Esophagus squamous epithelium (tissue), 5 donors: ENCODE measurements around the gene TAS1R1. TPM values are rescaled to one million over a fixed set of nuclear protein-coding genes. Genes with fewer than 3 reads are reported as not detected.

Experiments
- DNase-seq: peaks from one replicate; lab custom pipeline; 2025; lab: John Stamatoyannopoulos, UW
- H3K27ac ChIP-seq, 4 donors: fragments of 200-600 bp; sonication (generic); one replicate each; pipeline ENCODE4 v1.5.1; 2016 to 2019; ENCODE audit warnings: mild to moderate bottlenecking in 1 of 4
- H3K27me3 ChIP-seq, 4 donors: fragments of 200-600 bp; sonication (generic); 1 replicate in 3 of 4; 2 replicates in 1 of 4; pipeline versions ENCODE4 v1.5.1 to v1.6.0; 2017 to 2021; ENCODE audit warnings: antibody characterized with exemption in 1 of 4
- H3K36me3 ChIP-seq, 3 donors: fragments of 200-600 bp; sonication (generic); one replicate each; pipeline ENCODE4 v1.5.1; 2016 to 2019
- H3K4me1 ChIP-seq, 3 donors: fragments of 200-600 bp; sonication (generic); one replicate each; pipeline ENCODE4 v1.5.1; 2017 to 2019
- H3K4me3 ChIP-seq, 4 donors: fragments of 200-600 bp; sonication (generic); 1 replicate in 3 of 4; 2 replicates in 1 of 4; pipeline ENCODE4 v1.5.1; 2016 to 2019; ENCODE audit warnings: mild to moderate bottlenecking in 2 of 4, moderate library complexity in 1 of 4
- H3K9me3 ChIP-seq, 3 donors: fragments of 200-600 bp; sonication (generic); one replicate each; pipeline ENCODE4 v1.5.1; 2016 to 2019
- POLR2A ChIP-seq, 4 donors: fragments of 450-650 bp; IDR thresholded peaks; one replicate each; pipeline ENCODE4 v1.6.1; 2017; ENCODE audit warnings: antibody characterized with exemption in 4 of 4, mild to moderate bottlenecking in 4 of 4, moderate library complexity in 3 of 4
- WGBS, 2 donors: methylation state at CpG; one replicate each; pipeline ENCODE4 v1.1.5; 2018; 5-methylcytosine and 5-hydroxymethylcytosine counted together
- intact Hi-C: fragments of 100-400 bp; cut with DNase I; formaldehyde crosslinking; loops from one replicate; pipeline ENCODE4 v1.15.0; 2022
- total RNA-seq, 4 donors: library from RNA; depleted of rRNA; stranded (reverse); fragments of >200 nt; gene quantifications; one replicate each; pipeline ENCODE4 v1.1.0, GENCODE V29; 2016
- TF ChIP-seq, protein P1 (sequence below), 6 experiments: fragments of 450-650 bp in 4 of 6; fragments of 200-600 bp in 2 of 6; sonication (generic) in 2 of 6; IDR thresholded peaks; one replicate each; pipeline ENCODE4 v1.5.1; 2016 to 2019; ENCODE audit warnings: antibody characterized with exemption in 6 of 6, mild to moderate bottlenecking in 4 of 6, moderate library complexity in 4 of 6
- donor health status: DM: yes; HTN: yes; CAD: no.

The TAS1R1 gene
- total RNA-seq, 4 donors from 2014 or later: not detected

DNA sequence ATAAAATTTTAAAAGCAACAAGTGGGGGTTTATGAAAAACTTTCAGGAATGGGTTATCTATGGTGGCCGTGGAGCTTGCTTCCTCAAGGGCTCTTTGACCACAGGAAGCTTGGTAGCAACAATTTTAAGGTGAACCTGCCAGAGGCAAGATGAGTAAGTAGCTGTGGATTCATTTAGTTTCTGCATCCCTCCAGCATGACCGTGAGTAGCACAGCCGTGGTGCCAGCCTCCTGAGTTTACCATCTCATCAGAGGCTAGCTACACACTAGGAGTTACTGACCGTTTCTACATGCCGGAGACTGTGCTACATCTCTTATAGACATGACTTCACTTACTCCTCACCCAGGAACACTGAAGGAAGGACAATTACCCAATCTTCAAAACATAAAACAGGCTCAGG lies 33.6 kb upstream of the TAS1R1 start:
- Histone ChIP-seq H3K4me3 (no peak overlapping the region), H3K36me3 (peaks cover 5 to 29% (median 9%) of the 10 kb centered on the region in 3 donors), H3K9me3 (no peaks in the 10 kb centered on the region), H3K27ac (no peak overlapping the region), H3K4me1 (peaks cover 15 to 27% (median 17%) of the 10 kb centered on the region in 3 donors), H3K27me3 (no peaks in the 10 kb centered on the region)
- DNase-seq: no peak
- intact Hi-C loops: no loop called here
- no peak for TF ChIP-seq POLR2A (IDR thresholded peaks at IDR 0.05)
- TF ChIP-seq, protein P1, sequence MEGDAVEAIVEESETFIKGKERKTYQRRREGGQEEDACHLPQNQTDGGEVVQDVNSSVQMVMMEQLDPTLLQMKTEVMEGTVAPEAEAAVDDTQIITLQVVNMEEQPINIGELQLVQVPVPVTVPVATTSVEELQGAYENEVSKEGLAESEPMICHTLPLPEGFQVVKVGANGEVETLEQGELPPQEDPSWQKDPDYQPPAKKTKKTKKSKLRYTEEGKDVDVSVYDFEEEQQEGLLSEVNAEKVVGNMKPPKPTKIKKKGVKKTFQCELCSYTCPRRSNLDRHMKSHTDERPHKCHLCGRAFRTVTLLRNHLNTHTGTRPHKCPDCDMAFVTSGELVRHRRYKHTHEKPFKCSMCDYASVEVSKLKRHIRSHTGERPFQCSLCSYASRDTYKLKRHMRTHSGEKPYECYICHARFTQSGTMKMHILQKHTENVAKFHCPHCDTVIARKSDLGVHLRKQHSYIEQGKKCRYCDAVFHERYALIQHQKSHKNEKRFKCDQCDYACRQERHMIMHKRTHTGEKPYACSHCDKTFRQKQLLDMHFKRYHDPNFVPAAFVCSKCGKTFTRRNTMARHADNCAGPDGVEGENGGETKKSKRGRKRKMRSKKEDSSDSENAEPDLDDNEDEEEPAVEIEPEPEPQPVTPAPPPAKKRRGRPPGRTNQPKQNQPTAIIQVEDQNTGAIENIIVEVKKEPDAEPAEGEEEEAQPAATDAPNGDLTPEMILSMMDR (IDR thresholded peaks at IDR 0.05): no peak
- WGBS, 2 donors: 32 to 55% methylated on average over 4 to 5 of the region's 5 CpGs

DNA sequence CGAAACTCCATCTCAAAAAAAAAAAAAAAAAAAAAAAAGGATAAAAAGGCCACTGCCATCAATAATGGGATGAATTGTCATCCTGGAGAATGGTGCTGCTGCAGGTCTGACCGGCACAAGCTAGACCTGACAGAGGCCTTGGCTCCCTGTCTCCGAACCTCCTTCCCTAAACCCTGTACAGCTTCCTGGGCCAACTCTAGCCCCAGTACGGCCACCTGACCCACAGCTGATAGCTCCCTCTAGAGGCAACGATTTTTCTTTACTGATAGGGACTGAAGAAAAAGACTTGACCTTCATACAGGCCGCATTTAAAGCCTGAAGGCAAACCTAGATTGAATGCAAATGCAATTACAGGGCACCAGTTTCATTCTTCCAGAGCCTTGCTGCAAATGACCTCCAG lies 31.5 kb upstream of the TAS1R1 start:
- no peak for DNase-seq
- intact Hi-C loops: no loop called here
- H3K4me1 ChIP-seq: peaks cover 15 to 25% (median 17%) of the 10 kb centered on the region in 3 donors
- H3K9me3 ChIP-seq: no peaks in the 10 kb centered on the region
- WGBS, 2 donors: 31 to 36% methylated on average over 6 of the region's 6 CpGs
- no peak overlapping the region for H3K4me3 ChIP-seq
- TF ChIP-seq, protein P1 (IDR thresholded peaks at IDR 0.05): peak in 5 of 6 experiments; percentile 27 to 60 (median 41)
- TF ChIP-seq POLR2A (IDR thresholded peaks at IDR 0.05): no peak
- peaks cover 11 to 49% (median 18%) of the 10 kb centered on the region in 3 donors for H3K36me3 ChIP-seq
- no peak overlapping the region for H3K27ac ChIP-seq
- no peaks in the 10 kb centered on the region for H3K27me3 ChIP-seq

DNA sequence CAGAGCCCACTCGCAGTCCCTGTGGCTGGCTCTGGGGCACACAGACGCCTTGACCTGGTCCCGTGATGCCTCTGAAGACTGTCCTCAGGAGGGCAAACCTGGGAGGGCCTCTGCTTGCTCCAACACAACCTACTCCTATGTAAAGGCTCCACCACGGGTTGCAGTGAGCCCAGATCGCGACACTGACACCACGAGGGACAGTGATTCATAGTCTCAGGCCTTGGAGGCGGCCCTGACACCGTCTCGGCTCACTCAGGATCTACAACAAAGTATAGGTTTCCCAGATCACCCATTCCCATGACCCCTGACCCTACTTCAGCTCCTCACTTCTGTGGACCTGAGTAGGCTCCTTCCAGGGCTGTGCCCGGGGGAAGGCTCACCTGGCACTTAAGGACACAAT lies 28.8 kb upstream of the TAS1R1 start:
- no peak overlapping the region for H3K27ac ChIP-seq
- H3K27me3 ChIP-seq: no peaks in the 10 kb centered on the region
- no peak for TF ChIP-seq POLR2A (IDR thresholded peaks at IDR 0.05)
- TF ChIP-seq, protein P1 (IDR thresholded peaks at IDR 0.05): no peak
- DNase-seq: no peak
- WGBS, 2 donors: 72 to 100% methylated on average over 1 to 9 of the region's 11 CpGs
- no peak overlapping the region for H3K4me3 ChIP-seq
- intact Hi-C loops: no loop called here
- peaks cover 17 to 77% (median 37%) of the 10 kb centered on the region in 3 donors for H3K36me3 ChIP-seq
- H3K9me3 ChIP-seq: no peaks in the 10 kb centered on the region
- no peaks in the 10 kb centered on the region for H3K4me1 ChIP-seq

DNA sequence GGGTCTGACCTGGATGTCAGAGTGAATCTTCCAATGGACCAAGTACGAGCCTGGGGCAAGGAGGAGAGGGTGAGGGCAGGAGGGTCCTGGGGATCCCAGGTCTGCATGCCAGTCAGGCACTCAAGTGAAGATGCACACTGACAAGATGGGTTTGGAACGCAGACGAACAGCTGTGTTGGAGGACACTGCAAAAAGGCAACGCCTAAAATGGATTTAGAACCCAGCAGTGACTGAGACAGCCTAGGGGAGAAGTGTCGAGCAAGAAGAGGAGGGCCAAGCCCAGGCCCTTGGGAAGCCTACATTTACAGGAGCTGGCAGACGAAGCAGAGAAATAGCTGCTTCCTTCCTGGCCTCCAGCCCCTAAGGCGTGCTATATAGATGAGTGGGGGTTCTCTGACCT lies 26.6 kb upstream of the TAS1R1 start:
- no peak for DNase-seq
- Histone ChIP-seq H3K27me3 (no peaks in the 10 kb centered on the region), H3K27ac (no peak overlapping the region), H3K4me1 (no peaks in the 10 kb centered on the region), H3K4me3 (no peak overlapping the region), H3K9me3 (no peaks in the 10 kb centered on the region), H3K36me3 (peaks cover 34 to 99% (median 57%) of the 10 kb centered on the region in 3 donors)
- WGBS, 2 donors: 89 to 91% methylated on average over 7 of the region's 7 CpGs
- no peak for TF ChIP-seq POLR2A (IDR thresholded peaks at IDR 0.05)
- TF ChIP-seq, protein P1 (IDR thresholded peaks at IDR 0.05): no peak
- intact Hi-C loops: no loop called here

DNA sequence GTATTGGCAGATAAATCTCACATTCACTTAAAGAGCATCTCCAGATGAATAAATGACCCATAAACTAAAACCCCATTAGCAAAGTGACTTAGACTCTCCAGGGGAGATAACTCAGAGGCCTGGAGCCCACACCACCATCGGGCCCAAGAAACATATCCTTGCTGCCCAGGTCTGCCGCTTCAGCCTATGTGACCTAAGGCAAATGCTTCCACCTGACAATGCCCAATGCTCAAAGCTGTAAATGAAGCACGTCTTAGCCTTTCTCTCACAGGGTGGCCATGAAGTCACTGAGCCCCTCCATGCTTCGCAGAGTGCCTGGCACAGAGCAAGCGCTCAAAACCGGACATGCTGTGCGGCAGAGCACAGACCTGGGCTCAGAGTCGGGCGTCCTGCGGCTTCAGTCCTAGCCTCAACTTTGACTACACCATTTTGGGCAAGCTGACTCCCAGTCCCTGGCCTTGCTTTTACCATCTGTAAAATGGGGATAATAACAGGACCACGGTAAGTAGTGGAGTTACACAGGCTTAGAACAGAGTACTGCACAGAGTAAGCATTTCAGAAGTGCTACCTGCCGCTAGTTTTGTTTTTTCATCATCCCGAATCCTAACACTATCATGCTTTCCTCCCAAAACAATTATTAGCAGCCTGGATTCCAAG lies 24.5 kb upstream of the TAS1R1 start:
- 91 to 96% methylated on average over 8 to 13 of the region's 13 CpGs for WGBS, 2 donors
- intact Hi-C loops: no loop called here
- peaks cover 34 to 100% (median 56%) of the 10 kb centered on the region in 3 donors for H3K36me3 ChIP-seq
- no peak overlapping the region for H3K27ac ChIP-seq
- TF ChIP-seq, protein P1 (IDR thresholded peaks at IDR 0.05): no peak
- no peak for TF ChIP-seq POLR2A (IDR thresholded peaks at IDR 0.05)
- no peaks in the 10 kb centered on the region for H3K4me1 ChIP-seq
- H3K4me3 ChIP-seq: no peak overlapping the region
- DNase-seq: no peak
- H3K27me3 ChIP-seq: no peaks in the 10 kb centered on the region
- no peaks in the 10 kb centered on the region for H3K9me3 ChIP-seq
